UCSD-AML1 (cell line): ENCODE results near the gene FHIT.

Experiments used
- DNase-seq: peaks from one replicate; lab custom pipeline; 2025; ENCODE audit not compliant: unreplicated experiment; lab: John Stamatoyannopoulos, UW

FHIT gene

DNA sequence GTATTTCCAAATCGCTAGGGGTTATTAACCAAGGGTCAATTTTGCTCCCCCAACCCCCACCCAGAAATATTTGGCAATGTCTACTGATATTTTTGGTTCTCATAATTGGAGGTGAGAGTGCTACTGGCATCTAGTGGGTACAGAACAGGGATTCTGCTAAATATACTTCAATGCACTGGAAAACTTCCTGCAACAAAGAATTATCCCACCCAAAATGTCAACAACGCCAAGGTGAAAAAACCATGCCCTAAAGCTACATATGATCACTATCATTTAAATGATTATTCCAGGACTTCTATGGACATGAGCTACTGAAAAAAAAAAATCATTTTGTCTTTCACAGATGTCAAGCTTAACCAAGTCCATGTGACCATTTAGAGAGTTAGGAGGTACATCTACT is 867.9 kb downstream of the FHIT start:
- no peak for DNase-seq

DNA sequence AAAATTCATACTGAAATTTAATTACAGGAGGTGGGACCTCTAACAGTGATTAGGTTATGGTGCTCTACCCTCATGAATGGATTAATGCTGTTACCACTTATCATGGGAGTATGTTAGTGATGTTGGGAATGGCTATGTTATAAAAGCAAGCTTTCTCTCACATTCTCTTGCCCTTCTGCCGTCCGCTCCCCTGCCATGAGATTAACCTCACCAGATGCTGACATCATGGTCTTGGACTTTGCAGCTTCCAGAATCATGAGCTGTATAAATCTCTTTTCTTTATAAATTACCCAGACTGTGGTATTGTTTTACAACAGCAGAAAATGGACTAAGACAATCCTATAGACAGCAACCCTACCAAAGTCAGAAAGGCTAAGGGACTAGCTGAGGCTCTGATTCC is 884.8 kb downstream of the FHIT start:
- no peak for DNase-seq

DNA sequence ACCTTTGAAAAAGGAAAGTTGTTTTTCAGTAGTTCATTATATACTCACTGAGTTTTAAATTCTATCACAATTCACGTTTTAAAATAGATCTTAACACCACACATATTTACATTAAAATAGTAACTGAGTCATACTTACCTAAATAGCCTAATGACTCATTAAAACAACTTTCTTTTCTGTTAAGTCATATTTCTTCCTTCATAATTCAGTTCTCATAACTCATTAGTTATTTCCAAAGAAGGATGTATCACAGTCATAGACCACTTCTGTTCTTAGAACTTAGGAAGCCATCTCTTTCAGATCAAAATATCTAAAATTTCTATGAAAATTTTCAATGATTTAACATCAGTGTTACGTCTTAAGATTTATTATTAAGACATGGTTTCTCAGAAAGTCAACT is 885.9 kb downstream of the FHIT start:
- DNase-seq, result no peak

DNA sequence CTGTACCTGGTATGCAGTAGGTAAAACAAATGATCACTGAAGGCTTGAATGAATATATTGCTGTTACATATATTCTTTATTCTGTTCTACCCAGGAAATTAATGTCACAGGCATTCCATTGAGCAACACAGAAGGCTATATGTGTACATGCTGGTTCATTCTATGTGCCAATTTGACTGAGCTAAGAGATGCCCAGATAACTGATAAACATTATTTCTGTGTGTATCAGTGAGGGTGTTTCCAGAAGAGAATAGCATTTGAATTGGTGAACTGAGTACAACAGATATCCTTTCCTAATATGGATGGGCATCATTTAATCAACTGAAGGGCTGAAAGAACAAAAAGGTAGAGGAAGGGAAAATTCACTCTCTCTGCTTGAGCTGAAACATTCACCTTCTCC is 886.8 kb downstream of the FHIT start:
- DNase-seq, result no peak

DNA sequence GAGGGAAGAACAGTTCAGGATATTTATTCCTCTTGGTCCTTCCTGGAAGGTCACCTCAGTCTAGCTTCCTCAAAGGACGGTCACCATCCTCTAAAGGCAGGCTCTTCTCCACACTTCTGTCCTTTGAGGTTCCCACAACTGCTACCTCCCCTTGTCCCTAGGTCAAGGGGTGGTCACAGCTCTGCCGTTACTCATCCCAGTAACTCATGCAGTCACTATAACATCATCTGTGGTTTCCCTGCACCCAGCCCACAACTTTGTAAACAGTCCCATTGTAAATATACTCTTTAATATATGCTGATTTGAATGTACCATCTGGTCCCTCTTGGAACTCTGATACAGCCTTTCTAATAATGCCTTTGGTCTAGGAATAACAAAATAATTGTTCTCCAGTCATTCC is 887.4 kb downstream of the FHIT start:
- DNase-seq, result no peak

DNA sequence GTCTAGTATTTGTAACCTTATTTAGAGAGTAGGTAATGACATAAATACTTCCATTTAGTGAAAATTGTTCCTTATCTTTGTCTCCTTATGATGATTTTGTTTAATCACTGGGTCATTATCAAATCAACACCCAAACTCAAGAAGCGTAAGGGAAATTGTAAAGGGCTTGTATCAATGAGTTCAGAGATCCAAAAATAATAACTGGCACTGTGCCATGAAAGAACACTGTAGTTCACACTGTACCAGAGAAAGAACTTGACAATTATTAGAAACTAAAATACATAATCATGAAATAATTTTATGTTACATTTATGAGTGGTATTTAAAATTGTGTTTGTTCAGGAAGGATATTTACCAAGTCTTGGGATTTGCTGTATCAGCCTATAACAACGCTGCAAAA is 895.4 kb downstream of the FHIT start:
- DNase-seq, result no peak

DNA sequence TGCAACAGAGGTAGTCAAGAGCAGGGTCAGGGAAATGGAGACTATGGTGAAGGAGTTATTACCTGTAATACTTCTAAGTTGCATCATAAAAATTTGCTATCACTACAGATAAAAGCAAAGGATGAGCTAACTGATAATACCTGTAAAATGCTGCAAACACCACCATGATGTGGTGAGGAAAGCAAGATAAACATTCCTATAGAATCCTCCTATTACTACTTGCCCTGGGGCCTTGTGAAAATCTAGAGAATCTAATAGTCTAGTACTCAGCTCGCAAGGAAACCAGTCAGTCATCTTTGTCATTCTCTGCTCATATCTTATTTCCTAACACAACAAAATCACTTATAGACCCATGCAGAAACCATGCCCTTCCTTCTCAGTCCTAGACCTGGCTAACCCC is 899.8 kb downstream of the FHIT start:
- no peak for DNase-seq

DNA sequence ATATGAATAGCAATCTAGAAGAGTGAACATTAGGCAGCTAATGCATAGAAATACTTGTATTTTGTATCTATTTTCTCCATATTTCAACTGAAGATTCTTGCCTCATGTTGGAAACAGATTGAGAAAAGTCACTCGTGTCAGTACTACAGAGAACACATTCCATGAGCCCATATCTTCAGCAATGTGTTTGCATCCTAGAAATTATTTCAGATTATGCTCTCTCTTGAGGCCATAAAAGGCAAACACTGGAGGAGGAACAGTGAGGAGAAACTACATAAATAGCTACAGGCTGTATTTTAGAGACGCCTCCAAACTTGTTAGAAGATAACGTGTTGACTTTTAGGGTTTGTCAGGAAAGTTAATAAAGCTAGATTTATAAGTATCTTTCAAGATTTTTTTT is 906.9 kb downstream of the FHIT start:
- no peak for DNase-seq

DNA sequence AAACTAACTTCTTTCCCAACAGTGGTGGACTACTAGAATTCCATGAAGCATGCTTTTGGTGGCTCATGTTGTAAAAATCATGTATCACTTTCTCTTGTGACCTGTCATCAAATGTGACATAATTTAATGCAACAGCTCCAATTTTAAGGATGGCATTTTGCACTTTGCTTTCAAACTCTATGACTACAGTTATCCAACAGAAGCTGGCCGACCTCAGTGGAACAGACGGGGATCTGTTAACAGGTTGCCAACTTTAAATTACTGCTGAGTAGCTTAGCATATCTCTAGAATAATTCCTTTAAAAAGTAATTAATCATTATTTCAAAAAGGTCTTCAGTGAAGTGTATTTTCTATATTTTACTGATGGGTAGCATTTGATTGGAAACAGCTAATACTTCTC is 907.4 kb downstream of the FHIT start:
- no peak for DNase-seq

DNA sequence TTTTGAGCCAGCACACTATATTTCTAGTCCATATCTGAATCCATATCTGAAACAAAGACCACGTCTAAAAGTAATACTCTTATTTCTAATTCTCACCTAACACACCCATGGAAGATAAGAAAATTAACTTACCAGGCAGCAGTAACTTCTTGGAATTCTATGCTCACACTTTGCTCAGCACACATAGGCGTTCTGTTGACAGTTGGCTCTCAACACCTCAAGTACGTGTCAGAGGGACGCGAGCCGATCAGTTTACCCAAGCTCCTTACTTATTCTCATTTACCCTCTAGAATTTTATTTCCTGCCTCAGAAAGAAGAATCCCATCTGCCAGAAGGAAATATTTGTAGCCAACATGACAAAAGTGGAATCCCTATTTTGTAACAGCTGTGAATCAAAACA is 911.9 kb downstream of the FHIT start:
- no peak for DNase-seq

DNA sequence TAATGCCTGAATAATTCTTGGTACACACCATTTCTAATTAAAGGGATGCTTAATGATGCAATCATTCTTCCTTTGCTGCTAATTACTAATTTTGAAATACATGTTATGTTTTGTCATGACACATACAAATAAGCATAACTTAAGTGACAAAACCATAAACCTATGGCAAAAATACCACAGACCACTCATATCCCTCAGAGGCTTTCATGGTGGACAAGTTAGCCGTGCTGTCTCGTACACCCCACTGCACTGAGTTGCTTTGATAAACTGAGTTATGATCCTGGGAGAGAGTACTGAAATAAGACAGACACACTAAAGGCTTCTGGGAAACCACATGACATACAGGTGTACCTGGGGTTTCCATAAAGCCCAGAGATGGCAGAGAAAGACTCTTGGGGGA is 913.8 kb downstream of the FHIT start:
- DNase-seq, result no peak

DNA sequence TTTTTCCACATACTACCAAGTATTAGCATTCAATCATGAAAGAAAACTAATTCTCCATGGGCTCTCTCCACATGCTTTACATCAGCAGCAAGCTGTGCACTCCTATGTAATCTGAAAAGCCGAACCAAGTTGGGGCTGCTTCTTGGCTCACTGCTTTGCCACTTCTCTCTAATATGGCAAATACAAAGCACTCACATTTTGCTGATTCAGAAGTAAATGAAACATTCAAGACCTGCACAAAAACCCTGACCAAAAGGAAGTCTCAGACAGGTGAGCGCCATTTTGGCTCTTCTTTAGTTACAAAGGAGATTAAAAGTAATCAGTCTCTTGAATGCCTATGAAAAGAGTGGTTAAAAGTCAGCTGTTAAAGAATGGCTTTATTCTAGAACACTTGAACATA is 915.2 kb downstream of the FHIT start:
- no peak for DNase-seq

DNA sequence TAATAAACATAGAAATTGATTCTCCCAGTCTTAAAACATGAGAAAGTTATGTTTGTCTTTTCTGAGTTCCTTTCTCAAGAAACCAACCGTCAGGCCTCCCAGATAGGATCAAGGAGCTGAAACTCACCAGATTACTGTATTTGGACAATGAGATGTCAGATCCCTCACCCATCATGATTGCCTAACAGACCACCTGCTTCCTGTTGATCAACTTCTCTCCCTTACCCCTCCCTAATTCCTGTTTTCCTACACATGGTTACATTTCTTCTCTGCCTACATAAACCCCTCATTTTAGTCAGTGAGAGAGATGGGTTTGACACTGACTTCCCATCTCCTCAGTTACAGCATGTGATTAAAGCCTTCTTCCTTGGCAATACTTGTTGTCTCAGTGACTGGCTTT is 917.5 kb downstream of the FHIT start:
- no peak for DNase-seq

DNA sequence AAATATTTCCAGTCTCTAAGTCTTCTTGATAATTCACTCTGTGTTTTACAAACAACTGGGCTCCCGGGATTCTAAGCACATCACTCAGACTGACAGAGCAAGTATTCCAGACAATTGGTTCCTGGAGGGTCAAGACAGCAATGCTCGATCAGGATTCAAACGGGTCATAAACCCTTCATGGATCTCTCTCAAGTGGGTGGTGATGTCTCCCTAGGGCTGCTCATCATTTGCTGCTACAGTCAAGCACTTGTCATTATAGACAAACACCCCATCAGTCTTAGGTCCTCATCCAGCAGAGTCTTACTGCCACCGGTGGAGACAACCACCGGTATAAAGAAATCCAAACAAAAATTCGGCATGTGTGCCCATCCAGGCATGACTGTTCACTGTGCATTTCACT is 921.1 kb downstream of the FHIT start:
- DNase-seq, result no peak

DNA sequence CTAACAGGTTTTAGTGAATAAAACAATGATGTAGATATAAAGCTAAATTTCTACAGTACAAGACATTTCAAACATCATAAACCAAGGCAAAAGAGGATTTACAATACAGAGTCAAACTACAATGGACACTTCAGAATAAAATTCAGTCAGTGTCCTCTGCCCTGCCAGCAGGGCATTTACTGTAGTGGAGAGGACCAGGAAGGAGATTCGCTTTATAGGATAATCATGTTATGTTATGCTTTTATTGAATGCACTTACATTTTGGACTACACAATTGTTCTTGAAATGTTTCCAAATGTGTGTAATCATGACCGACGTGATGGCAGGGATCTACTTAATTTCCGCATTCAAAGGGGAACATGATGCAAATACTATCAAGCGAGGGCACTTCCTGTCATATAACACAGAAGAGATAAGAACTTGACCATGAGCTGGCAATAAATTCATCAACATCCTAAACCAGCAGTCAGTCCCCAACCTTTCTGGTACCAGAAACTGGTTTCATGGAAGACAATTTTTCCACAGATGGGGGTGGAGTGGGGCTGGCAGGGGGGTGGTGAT is 925.6 kb downstream of the FHIT start:
- no peak for DNase-seq

DNA sequence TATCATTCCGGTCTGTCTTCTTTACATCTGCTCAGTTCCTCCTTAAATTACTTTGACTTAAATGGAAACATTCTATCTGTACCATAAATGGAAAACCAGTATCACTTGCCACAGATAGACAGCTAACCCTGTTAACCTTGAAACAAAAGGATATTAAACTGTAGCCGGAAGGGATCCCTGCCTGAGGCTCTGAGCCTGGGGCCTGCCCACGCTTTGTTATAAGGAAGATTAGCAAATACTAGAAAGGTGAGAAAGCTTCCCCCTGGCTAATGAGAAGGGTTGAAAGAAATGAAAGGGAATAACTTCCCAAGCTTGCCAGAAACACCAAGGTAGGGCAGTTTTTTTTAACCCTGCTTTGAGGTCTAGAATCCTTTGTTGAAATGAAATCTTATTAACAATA is 927.6 kb downstream of the FHIT start:
- no peak for DNase-seq

DNA sequence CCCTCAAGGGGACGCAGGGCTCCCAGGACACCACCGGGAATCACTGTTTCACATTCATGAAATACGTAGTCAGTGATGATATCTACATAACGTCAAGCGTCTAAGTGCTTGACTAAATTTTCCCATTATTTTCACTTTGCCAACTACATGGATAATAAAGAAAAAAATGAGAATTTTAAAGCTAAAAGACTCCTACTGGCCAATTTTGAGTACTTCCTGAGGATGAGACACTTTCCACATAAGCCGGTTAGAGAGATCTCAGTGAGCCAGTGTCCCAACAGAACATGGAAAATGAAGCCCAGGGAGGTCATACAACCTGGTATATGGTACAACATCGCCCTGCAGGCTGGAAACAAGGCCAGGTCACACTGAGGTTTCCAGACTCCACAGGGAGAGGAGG is 928.1 kb downstream of the FHIT start:
- DNase-seq, result no peak

DNA sequence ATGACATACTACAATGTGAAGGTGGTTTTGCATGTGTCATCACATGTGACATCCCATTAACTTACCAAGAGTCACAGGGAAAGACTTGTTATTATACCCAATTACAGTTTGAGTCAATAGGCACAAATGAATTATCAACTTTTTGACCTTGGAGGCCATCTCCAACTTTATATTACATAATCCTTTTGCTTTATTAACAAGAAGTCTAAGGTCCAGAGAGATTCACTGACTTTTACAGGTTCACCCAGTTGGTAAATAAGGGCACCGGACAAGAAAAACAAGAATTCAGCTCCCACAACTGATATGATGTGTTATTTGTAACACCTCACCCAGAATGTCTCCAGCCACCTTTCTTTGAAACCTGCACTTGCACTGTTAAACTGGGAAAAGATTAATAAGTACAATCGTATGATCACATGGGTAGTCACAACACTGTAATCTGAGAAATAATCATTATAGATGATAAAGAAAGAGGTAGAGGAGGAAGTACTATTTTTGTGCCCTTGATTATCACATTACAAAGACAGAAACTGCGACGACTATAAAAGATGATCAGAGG is 928.9 kb downstream of the FHIT start:
- DNase-seq, result no peak

DNA sequence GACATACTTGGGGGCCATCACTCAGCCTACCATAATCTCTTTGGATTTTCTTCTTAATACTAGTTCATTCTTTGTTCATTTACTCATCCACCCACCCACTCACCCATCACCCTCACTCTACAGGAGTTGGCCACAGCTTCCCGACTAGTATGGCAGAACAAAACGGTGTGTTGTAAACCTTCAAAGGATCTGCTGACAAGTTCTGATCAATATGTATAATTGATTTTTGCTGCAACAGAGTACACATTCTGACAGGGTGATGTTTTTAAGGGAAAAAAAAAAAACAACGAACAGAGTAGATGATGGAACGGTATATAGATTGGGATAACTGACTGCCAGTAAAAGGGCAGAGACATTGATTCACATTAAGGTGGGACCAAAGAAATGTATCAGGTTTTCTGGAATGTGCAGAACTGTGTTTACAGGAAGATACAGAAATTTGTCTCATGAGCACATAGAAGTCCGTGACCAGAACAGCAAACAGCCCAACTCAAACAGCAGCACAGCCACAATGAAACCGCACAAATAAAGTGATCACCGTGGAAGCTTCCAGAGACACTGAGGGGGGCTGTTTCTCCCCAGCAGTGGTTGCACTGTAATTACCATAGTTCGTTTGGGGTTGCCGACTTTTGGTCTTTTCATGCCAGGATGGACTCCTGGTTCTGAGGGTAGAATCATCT is 931.9 kb downstream of the FHIT start:
- no peak for DNase-seq

DNA sequence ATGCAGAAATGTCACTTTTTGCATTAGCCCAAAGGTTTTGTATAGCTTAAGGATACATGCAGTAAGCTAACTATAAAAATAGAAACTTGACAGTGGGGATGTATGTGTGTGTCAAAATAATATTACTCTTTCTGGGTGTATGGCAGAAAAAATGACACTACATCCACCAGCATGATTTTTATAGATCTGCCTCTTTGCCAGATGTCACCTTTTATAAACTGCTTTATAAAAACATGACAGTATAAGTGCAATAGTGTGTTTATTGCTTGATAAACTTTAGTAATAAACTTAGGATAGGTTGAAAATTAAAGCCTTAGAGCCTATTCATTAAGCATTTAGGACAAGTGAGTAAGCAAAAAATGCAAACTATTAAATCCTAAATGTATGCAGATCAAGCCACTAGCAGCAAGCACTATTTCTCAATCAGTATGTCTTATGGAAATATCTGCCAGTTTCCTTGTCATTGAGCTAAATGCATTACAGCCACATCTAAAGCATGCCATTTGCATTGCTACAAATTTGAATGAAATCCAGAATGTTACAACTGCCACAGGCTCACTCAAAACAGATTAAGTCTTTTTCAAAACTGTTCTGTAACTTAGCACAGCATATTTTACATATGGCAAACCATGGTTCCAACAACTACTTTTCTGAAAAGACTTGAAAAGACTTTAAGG is 935.0 kb downstream of the FHIT start:
- no peak for DNase-seq

DNA sequence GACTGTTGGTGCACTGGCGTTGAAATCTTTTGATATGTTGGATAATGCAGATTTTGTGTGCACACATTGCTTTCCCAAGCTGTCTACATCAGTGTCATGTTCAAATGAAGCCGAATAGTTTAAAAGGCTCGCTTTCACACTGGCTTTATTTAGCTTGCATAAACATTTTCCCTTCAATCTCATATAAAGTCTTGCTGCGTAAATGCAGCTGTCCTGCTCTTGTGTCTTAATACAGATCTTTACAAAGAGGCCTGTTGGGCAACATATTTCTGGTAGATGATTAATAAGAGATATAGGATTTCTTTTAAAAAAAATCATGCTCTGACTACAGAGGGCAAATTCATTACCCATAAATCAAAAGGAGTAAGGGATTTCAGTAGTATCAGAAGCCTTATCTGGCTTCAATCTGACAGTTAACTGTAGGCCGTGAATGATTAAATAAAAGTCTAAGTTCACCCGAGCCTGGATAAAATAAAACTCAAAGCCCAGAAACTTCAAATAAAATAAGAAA is 937.2 kb downstream of the FHIT start:
- DNase-seq, result no peak

DNA sequence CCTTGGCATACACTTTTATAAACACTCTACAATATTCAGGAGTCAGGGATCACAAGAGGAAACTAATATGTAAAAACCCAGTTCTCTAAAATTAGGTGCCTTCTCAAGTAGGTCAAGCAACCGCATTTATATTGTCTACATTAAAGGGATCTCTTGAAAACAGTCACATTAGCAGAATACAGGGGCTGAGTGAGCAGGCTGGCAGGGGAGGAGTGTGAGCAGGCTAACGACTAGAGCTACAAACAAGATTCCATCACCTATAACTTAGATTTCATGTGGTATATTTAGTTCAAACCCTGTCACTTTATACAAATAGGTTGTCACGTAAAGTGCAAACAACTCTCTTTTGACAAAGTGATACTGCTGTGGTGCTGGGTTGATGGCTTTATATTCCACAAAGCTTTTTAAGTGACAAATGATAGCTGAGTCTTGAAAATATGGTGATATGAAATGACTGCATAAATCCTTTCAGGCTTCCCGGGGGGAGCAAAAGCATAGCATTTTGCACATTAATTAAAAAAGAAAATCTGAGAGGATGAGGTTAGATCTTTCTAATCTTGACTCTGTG is 937.9 kb downstream of the FHIT start:
- DNase-seq, result no peak
